BJ (cell line): ENCODE measurements around the gene ETFRF1. TPM values are rescaled to one million over a fixed set of nuclear protein-coding genes. Genes with fewer than 3 reads are reported as not detected.
A peak's percentile ranks its signal among the peaks of the same experiment; 100 is the strongest.

Experiments
- CTCF ChIA-PET: fragments of 350-600 bp; formaldehyde crosslinking; extraction: SDS; loops from one replicate; lab custom pipeline; 2021; ENCODE audit warnings: antibody characterized with exemption, inconsistent platforms; lab: Yijun Ruan, JAX
- POLR2A ChIA-PET: fragments of 300-600 bp; sonication (Branson Sonifier 250); formaldehyde crosslinking; extraction: SDS; loops from one replicate; lab custom pipeline; 2021; ENCODE audit warnings: antibody characterized with exemption; lab: Charles Lee
- DNase-seq: peaks from one replicate; pipeline ENCODE4 v3.0.0-alpha.2; 2011; ENCODE audit warnings: low read depth
- H3K27me3 ChIP-seq: 2 replicates; pipeline ENCODE4 v1.6.0; 2011; ENCODE audit warnings: low read length; ENCODE audit not compliant: control insufficient read depth, insufficient read depth
- H3K36me3 ChIP-seq: 2 replicates; pipeline ENCODE4 v1.5.1; 2011; ENCODE audit warnings: low read length; ENCODE audit not compliant: control insufficient read depth, insufficient read depth
- H3K4me3 ChIP-seq: 2 replicates; pipeline ENCODE4 v1.5.1; 2011; ENCODE audit warnings: low read depth, mild to moderate bottlenecking, control low read depth, low read length
- polyA plus RNA-seq: library from polyadenylated mRNA; depleted of rRNA; stranded (reverse); fragments of >200 nt; gene quantifications from 2 replicates; pipeline ENCODE4 v1.2.3, GENCODE V29; 2011
- TF ChIP-seq, protein P1 (sequence below): IDR thresholded peaks from 2 replicates; pipeline ENCODE4 v1.5.1; 2011; ENCODE audit warnings: low read depth, mild to moderate bottlenecking, control low read depth, inconsistent platforms, low read length, moderate library complexity; ENCODE audit not compliant: insufficient read depth

The ETFRF1 gene
- polyA plus RNA-seq, 1 experiment, result 6.0 TPM

DNA sequence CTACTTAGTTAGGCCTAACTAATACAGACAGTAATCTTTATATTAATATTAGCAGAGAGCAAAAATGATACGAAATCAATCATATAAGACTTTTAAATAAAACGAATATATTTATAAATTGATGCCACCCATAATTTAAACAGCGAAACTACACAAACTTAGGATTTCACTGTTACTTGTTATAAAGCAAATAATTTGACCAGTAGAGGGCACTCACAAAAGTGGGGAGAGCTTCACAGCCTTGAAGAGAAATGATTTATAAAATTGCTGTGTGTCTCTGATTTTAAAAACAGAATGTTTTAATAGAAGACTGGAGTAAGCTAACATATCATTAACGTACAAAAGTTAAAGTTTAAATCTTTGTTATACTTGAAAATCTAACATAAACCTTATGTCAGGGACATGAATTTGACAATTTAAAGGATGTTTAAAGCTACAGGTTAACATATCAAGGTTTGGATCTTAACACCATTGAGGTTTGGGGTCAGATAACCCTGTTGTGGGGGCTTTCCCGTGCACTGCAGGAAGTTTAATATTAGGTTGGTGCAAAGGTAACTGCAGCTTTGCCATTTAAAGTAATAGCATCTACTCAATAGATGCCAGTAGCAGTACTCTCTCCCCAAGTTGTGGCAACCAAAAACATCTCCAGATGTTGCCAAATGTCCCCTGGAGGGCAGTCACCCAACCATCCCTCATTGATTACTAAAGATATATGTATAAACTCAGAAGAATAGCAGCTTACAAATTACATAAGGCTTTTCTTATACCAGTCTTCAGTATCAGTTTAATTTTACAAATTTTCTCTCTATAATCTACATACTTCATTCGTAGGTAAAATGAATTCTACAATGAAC lies 46.4 kb downstream of the ETFRF1 start:
- TF ChIP-seq, protein P1, sequence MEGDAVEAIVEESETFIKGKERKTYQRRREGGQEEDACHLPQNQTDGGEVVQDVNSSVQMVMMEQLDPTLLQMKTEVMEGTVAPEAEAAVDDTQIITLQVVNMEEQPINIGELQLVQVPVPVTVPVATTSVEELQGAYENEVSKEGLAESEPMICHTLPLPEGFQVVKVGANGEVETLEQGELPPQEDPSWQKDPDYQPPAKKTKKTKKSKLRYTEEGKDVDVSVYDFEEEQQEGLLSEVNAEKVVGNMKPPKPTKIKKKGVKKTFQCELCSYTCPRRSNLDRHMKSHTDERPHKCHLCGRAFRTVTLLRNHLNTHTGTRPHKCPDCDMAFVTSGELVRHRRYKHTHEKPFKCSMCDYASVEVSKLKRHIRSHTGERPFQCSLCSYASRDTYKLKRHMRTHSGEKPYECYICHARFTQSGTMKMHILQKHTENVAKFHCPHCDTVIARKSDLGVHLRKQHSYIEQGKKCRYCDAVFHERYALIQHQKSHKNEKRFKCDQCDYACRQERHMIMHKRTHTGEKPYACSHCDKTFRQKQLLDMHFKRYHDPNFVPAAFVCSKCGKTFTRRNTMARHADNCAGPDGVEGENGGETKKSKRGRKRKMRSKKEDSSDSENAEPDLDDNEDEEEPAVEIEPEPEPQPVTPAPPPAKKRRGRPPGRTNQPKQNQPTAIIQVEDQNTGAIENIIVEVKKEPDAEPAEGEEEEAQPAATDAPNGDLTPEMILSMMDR, result peak; percentile 67
- ChIA-PET CTCF (interaction anchor here (0.5 to 1.9 kb wide), 23 partner anchors 8 to 760 kb away, joined by 3 to 7 read pairs (median 3); partner anchors contain the start of genes DNAI7, ETFRF1 and KRAS), POLR2A (no interaction called here)
- Histone ChIP-seq H3K27me3 (no peaks in the 10 kb centered on the region), H3K36me3 (no peaks in the 10 kb centered on the region), H3K4me3 (no peak overlapping the region)
- DNase-seq, result no peak

DNA sequence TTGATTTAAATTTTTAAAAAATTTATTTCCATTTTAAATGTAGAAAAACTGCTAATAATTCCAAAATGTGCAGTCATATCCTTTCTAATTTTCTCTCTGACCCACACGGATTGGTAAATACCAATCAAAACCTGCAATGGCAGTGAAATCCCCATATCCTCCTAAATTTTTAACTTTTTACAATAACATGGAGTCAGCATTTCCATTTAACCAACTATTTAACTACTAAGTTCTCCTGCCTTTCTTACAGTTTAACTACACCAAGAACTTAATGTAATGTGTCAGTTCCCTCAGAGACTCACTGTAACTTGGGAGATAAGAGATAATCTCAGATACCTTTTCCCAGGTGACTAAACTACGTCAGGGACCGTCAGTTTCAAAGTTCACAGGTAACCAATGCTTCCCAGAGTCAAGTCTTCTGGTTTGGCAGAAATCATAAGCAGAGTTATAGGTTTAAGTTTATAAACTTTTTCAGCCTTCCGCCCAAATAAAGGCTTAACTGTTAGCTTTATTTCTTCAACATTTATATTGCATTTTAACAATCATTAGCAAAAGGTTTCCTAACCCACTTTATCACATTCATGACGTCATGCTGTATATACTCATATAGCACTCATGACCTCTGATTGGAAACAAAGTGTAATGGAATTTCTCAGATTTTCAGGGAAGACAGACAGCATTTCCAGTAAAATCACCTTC lies 48.1 kb downstream of the ETFRF1 start:
- CTCF ChIA-PET, result no interaction called here
- TF ChIP-seq, protein P1, result no peak

GRCh38 chr12:25243680-25243990 lies 48.6 kb downstream of the ETFRF1 start:
- TF ChIP-seq, protein P1, result no peak
- H3K36me3 ChIP-seq, result no peaks in the 10 kb centered on the region
- no peak overlapping the region for H3K4me3 ChIP-seq
- no peaks in the 10 kb centered on the region for H3K27me3 ChIP-seq
- no peak for DNase-seq
- CTCF ChIA-PET, result no interaction called here
- POLR2A ChIA-PET, result no interaction called here

More for the DNA sequence above, 48.1 kb downstream of the ETFRF1 start:
- Histone ChIP-seq H3K4me3 (no peak overlapping the region), H3K36me3 (no peaks in the 10 kb centered on the region), H3K27me3 (no peaks in the 10 kb centered on the region)
- no peak for DNase-seq
- POLR2A ChIA-PET, result no interaction called here

- no peak for DNase-seq
- no peak overlapping the region for H3K4me3 ChIP-seq
- no peaks in the 10 kb centered on the region for H3K36me3 ChIP-seq
- POLR2A ChIA-PET, result no interaction called here
- CTCF ChIA-PET, result interaction anchor here (0.6 kb wide), 1 partner anchor 17 kb away, joined by 4 read pairs; no protein-coding TSS in a partner anchor
- no peaks in the 10 kb centered on the region for H3K27me3 ChIP-seq
- TF ChIP-seq, protein P1, result no peak
These were observed 50.5 kb downstream of the ETFRF1 start for GRCh38 chr12:25245491-25245890.

DNA sequence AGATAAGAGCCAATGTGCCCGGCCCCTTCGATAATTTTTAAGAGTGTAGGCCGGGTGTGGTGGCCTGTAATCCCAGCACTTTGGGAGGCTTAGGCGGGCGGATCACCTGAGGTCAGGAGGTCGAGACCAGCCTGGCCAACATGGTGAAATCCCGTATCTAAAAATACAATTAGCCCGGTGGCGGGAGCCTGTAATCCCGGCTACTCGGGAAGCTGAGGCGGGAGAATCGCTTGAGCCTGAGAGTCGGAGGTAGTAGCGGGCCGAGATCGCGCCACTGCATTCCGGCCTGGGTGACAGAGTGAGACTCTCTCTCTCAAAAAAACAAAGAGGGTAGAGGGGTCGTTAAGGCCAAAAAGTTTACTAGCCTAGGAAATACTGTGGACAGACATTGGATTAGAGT lies 53.1 kb downstream of the ETFRF1 start:
- ChIA-PET CTCF (no interaction called here), POLR2A (no interaction called here)
- no peaks in the 10 kb centered on the region for H3K27me3 ChIP-seq
- no peaks in the 10 kb centered on the region for H3K36me3 ChIP-seq
- TF ChIP-seq, protein P1, result no peak
- no peak overlapping the region for H3K4me3 ChIP-seq
- no peak for DNase-seq
